Measurements from ENCODE around the gene WDR64.

The WDR64 gene

GRCh38 chr1:241630899-241631298 lies 21.2 kb upstream of the WDR64 start:
- DNase-seq (ENCODE audit: low read depth in 2 of 3, low spot score in 1 of 3) = no peak

- DNase-seq (ENCODE audit: low read depth in 2 of 3, low spot score in 1 of 3) = no peak
Measured at GRCh38 chr1:241631674-241632073, 20.4 kb upstream of the WDR64 start.

GRCh38 chr1:241632987-241633386 lies 19.1 kb upstream of the WDR64 start:
- DNase-seq (ENCODE audit: low read depth in 2 of 3, low spot score in 1 of 3) = no peak

GRCh38 chr1:241635556-241636152 lies 16.4 kb upstream of the WDR64 start:
- no peak for DNase-seq (ENCODE audit: low read depth in 2 of 3, low spot score in 1 of 3)

- DNase-seq (ENCODE audit: low read depth in 2 of 3, low spot score in 1 of 3) = no peak
Measured at GRCh38 chr1:241636291-241636690, 15.8 kb upstream of the WDR64 start.

GRCh38 chr1:241637046-241637590 lies 15.0 kb upstream of the WDR64 start:
- DNase-seq (ENCODE audit: low read depth in 2 of 3, low spot score in 1 of 3) = no peak

GRCh38 chr1:241637604-241638003 lies 14.5 kb upstream of the WDR64 start:
- DNase-seq (ENCODE audit: low read depth in 2 of 3, low spot score in 1 of 3) = no peak

- DNase-seq (ENCODE audit: low read depth in 2 of 3, low spot score in 1 of 3) = no peak
Measured at GRCh38 chr1:241638099-241638682, 13.9 kb upstream of the WDR64 start.

- no peak for DNase-seq (ENCODE audit: low read depth in 2 of 3, low spot score in 1 of 3)
Measured at GRCh38 chr1:241638909-241639622, 13.0 kb upstream of the WDR64 start.

- DNase-seq (ENCODE audit: low read depth in 2 of 3, low spot score in 1 of 3) = peak in 2 of 3 donors; percentile 8 to 20
Measured at GRCh38 chr1:241639623-241640148, 12.4 kb upstream of the WDR64 start.

GRCh38 chr1:241640149-241640866 lies 11.8 kb upstream of the WDR64 start, which contains the start of the genes CHML and OPN3:
TSS of gene CHML (minus strand) at chr1:241640369. CDS start at chr1:241635766, 4,603 bp downstream.
TSS of gene OPN3 (minus strand) at chr1:241640369. CDS start at chr1:241640254, 115 bp downstream.
- peak; percentile 85 to 92 (median 89) for DNase-seq (ENCODE audit: low read depth in 2 of 3, low spot score in 1 of 3)

GRCh38 chr1:241640867-241641622 lies 11.0 kb upstream of the WDR64 start:
- DNase-seq (ENCODE audit: low read depth in 2 of 3, low spot score in 1 of 3) = no peak

GRCh38 chr1:241641773-241642592 lies 10.1 kb upstream of the WDR64 start:
- DNase-seq (ENCODE audit: low read depth in 2 of 3, low spot score in 1 of 3) = no peak

GRCh38 chr1:241642593-241642944 lies 9.5 kb upstream of the WDR64 start:
- DNase-seq (ENCODE audit: low read depth in 2 of 3, low spot score in 1 of 3) = no peak

GRCh38 chr1:241644259-241644658 lies 7.8 kb upstream of the WDR64 start:
- no peak for DNase-seq (ENCODE audit: low read depth in 2 of 3, low spot score in 1 of 3)

- no peak for DNase-seq (ENCODE audit: low read depth in 2 of 3, low spot score in 1 of 3)
Measured at GRCh38 chr1:241645199-241645598, 6.9 kb upstream of the WDR64 start.

- no peak for DNase-seq (ENCODE audit: low read depth in 2 of 3, low spot score in 1 of 3)
Measured at GRCh38 chr1:241646201-241646600, 5.9 kb upstream of the WDR64 start.

- no peak for DNase-seq (ENCODE audit: low read depth in 2 of 3, low spot score in 1 of 3)
Measured at GRCh38 chr1:241647658-241648057, 4.4 kb upstream of the WDR64 start.

GRCh38 chr1:241648159-241648558 lies 3.9 kb upstream of the WDR64 start:
- no peak for DNase-seq (ENCODE audit: low read depth in 2 of 3, low spot score in 1 of 3)

GRCh38 chr1:241654019-241654418 lies 1.9 kb downstream of the WDR64 start:
- no peak for DNase-seq (ENCODE audit: low read depth in 2 of 3, low spot score in 1 of 3)

Data from stimulated activated CD4-positive, alpha-beta T cell treated with anti-CD3 and anti-CD28 coated beads, Interleukin-12 subunit alpha, Interleukin-12 subunit beta, amount 100 ng/mL, for 48 hours (primary cell).